AG08395 (cell line): ENCODE data around the gene SEC14L3.
A peak's percentile ranks its signal among the peaks of the same experiment; 100 is the strongest.
"Not testable (repeated sequence)": the region's sequence is repeated elsewhere in the genome, so short reads cannot be mapped to it uniquely, and the experiment has no call there.

Source experiments
- DNase-seq: peaks from one replicate; pipeline ENCODE4 v3.0.0; 2012; ENCODE audit warnings: mixed read lengths, low spot score

Gene SEC14L3

GRCh38 chr22:30485362-30485988 is 13.7 kb upstream of the SEC14L3 start:
- peak; percentile 95 for DNase-seq

GRCh38 chr22:30483169-30483568 is 11.4 kb upstream of the SEC14L3 start:
- DNase-seq = no peak

GRCh38 chr22:30481711-30482110 is 9.9 kb upstream of the SEC14L3 start:
- DNase-seq = peak; percentile 39

- no peak for DNase-seq
Measured at GRCh38 chr22:30479981-30480380, 8.2 kb upstream of the SEC14L3 start.

GRCh38 chr22:30474683-30475424 is 3.0 kb upstream of the SEC14L3 start:
- DNase-seq = no peak

- no peak for DNase-seq
Measured at GRCh38 chr22:30474121-30474520, 2.3 kb upstream of the SEC14L3 start.

- no peak for DNase-seq
Measured at GRCh38 chr22:30472994-30473720, 1.3 kb upstream of the SEC14L3 start.

GRCh38 chr22:30470655-30471054 is 1.2 kb downstream of the SEC14L3 start:
- no peak for DNase-seq

GRCh38 chr22:30469165-30469564 is 2.7 kb downstream of the SEC14L3 start:
- DNase-seq = no peak

- DNase-seq = not testable (repeated sequence)
Measured at GRCh38 chr22:30460555-30460954, 11.3 kb downstream of the SEC14L3 start.

GRCh38 chr22:30460147-30460546 is 11.7 kb downstream of the SEC14L3 start:
- no peak for DNase-seq

- DNase-seq = no peak
Measured at GRCh38 chr22:30459181-30460052, 12.4 kb downstream of the SEC14L3 start.

GRCh38 chr22:30457981-30458380 is 13.8 kb downstream of the SEC14L3 start:
- DNase-seq = no peak

- DNase-seq = no peak
Measured at GRCh38 chr22:30455075-30455840, 16.6 kb downstream of the SEC14L3 start.

GRCh38 chr22:30453731-30454510 is 17.9 kb downstream of the SEC14L3 start:
- DNase-seq = no peak

GRCh38 chr22:30452861-30453260 is 19.0 kb downstream of the SEC14L3 start:
- no peak for DNase-seq

- not testable (repeated sequence) for DNase-seq
Measured at GRCh38 chr22:30451488-30451887, 20.3 kb downstream of the SEC14L3 start.

GRCh38 chr22:30447656-30448055 is 24.2 kb downstream of the SEC14L3 start:
- no peak for DNase-seq

GRCh38 chr22:30445438-30446145 is 26.2 kb downstream of the SEC14L3 start:
- DNase-seq = no peak
